NCI-H2171 treated with DMSO at 0.1 percent for 48 hours (cell line): ENCODE results near the gene ARRB1.
"Not testable (repeated sequence)": the region's sequence is repeated elsewhere in the genome, so short reads cannot be mapped to it uniquely, and the experiment has no call there.

Experiments used
- DNase-seq: peaks from one replicate; lab custom pipeline; 2025; lab: John Stamatoyannopoulos, UW

The ARRB1 gene

DNA sequence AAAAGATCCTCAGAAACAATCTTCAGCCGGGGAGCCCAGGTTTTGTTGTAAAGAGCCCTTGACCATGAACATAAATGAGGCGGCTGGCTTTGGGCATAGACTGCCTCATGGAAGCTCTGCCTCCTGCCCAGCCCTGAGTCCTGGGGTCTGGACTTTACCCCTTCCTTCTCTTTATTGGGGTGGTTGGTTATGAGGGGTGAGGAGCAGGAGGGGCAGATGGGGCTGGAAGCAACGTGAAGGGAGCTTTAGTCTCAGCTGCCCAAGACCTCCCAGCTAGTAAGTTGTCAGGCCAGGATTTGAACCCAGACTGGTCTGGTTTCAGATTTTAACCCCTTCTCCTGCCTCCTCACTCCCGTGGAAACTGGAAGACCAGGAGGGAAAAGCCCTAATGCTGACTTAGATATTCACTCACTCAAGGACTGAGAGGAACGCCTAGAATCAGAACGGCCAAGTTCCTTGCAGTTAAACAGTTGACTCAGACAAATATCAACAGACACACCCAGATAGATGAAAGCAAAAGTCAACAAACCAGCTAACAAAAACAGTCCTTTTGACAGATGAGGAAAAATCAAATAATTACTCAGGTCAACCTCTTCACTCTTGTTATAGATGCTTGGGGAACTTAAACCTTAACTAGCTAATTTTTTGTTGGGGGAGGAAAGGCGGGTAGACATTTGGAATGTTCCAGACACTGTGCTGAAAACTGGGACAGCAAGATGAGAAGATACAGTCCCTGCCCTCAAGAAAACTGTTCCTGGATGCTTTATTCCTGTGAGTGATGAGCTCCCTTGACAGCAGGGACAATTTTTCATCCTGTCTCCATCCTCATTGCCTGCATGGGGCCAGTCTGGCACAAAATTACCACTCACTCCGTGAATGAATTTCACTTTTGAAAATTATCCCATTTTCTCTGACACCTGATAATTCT is 20.8 kb upstream of the ARRB1 start:
- DNase-seq, result no peak

DNA sequence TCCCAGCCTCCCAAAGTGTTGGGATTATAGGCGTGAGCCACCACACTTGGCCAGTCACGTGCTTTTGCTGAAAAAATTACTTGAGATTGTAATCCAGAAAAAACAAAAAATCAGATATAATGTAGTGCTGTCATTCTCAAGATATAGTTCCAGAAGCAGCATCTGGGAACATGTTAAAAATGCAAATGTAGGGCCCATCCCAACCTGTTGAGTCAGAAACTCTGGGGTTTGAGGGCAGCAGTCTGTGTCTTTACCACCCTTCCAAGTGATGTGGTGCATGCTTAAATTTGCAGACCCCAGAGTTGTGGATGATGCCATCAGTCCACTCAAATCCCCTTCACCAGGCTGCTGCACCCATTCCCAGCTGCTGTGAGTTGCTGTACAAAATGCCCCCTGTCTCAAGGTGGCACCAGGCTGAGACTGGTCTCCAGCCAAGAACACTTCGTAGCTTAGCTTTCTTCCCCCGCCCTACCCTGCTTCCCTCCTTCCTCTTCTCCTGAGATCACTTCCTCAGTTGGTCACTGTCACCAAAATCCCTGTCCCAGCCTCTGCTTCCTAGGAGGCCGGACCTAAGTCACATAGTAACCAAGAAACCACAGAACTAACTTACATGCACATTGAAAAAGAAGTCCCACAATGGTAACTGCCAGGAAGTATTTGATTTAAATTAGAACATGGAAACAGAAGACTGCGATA is 18.2 kb upstream of the ARRB1 start:
- no peak for DNase-seq

DNA sequence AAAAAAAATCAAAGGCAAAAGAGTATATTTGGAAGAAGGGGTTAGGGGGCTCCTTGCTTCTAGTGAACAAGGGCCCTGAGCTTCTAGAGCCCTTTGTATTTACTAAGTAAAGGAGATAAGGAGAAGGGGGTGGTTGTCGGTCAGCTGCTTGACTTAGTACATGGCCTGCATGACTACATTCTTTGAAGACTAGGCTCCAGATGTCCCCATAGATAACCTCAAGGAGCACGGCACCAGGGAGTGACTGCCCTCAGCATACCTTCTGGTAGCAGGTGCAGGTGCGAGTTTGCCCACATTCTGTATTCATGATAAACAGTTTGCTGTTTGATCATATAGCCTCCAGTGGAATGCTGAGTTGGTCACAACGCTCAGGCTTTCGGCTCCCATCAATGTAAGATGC is 15.4 kb upstream of the ARRB1 start:
- DNase-seq, result not testable (repeated sequence)

DNA sequence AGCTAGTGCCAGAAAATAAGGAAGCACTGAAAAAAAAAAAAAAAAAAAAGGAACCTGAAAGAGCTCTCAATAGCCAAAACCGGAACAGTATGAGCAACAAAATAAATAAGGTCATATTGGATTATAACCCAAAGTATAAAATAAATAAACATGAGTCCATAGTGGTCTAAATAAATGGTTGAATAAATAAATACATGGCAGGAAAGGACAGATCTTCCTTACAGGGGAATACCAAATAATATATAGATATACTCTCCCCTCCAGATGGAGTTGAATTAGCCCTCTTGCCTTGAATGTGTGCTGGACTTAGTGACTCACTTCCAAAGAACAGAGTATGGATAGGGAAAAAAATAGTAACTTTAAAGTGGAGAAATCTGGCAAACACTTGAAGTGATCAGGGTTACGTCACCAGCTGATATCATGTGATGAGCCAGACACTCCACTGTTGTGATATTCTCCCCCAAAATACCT is 14.3 kb upstream of the ARRB1 start:
- DNase-seq, result no peak

DNA sequence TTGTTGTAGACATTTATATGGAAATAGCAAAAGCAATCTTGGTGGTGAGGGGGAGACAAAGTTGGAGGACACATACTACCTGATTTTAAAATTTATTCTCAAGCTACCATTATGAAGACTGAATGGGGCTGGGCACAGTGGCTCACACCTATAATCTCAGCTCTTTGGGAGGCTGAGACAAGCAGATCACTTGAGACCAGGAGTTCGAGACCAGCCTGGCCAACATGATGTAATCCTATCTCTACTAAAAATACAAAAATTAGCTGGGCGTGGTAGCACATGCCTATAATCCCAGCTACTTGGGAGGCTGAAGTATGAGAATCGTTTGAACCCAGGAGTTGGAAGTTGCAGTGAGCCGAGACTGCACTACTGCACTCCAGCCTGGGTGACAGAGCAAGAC is 10.8 kb upstream of the ARRB1 start:
- not testable (repeated sequence) for DNase-seq

DNA sequence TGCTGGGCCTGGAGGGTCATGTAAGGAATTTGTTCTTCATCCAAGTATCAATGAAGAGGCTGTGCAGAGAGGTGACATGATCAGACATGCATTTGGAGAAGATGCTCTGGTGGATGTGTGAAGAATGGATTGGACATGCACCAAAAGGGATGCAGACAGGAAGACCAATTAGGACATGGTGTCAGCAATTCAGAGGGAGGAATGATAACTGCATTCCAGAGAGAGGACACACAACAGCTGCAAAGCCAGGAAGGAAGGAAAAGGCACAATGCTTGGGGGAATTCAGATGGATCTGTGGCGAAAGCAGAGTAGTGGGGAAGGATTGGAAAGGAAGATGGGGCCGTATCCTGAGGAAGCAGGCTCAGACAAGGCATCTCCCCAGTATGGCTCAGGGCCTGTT is 5.2 kb upstream of the ARRB1 start:
- DNase-seq, result no peak

DNA sequence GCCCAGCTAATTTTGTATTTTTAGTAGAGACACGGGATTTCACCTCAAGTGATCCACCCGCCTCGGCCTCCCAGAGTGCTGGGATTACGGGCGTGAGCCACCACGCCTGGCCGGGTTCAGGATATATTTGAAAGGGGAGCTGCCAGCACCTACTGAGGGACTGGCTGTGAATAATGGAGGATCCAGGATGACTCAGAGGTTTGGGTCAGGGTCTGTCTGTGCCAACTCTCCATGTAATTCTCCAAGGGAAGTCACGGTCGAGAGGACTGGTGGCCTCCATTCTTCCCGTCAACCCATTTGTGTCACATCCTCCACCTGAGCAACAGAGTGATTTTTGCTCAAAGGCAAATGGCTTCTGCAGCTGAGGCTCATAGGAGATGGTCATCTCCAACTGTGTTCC is 3.6 kb upstream of the ARRB1 start:
- no peak for DNase-seq

DNA sequence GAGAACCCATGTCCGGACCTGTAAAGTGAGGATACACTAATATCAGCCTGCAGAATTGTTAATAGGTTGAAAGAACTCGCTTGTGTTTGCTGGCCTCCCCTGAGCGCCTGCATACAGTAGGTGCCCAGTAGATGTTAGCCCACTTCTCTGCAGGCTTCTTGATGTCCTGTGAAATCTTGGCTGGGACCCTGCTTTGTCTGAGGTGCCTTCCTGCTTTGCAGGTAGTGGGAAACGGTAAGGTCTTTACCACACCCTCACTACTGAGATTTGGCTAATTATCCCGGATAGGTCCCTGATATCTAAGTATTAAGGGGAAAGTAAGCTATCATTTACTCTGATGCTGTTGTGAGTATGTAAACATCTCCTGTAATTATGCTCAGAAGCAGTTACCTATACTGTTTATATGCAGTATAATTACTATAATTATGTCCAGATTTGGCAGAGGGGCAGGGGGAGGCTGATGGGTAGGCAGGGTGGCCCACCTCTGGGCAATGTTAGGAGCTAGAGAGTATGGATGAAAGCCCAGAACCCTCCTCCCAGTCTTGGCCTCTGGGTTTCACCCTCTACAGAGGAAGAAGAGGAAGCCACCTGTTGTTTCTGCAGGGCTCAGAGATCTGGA is 1.2 kb upstream of the ARRB1 start:
- DNase-seq, result no peak

DNA sequence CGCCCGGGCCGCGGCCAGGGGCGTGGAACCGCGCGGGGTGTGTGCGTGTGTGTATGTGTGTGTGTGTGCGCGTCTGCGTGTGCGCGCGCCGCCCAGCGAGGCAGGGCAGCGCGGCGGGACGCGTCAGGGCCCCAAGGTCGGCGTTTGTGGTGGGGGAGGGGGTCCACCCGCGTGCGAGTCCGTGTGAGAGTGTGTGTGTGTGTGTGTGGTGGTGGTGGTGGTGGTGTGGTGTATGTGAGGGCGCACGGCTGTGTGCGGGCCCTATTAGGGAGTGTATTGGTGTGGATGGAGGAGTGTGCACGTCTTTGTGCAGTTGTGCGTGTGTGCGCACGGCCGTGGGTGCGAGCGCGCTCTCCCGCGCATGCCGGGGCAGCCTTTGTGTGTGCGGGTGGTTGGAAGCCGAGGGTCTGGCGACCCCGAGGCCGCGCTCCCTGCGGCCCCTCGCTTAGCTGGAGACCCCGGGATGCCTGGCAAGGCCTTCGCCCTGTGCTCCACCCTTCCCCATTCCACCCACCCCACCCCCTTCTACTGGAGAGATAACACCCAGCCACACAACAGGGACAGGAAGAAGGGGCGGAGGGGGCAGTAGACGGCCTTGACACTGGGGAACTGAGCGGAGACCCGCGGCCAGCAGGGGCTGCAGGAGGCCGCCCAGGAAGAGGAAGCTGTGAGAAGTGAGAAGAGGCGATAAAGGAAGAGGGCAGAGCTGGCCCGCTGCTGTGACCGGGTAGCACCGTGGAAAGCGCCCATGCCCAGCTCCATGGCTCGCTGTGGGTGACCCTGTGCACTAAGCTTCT is 528 bp upstream of the ARRB1 start:
- no peak for DNase-seq

DNA sequence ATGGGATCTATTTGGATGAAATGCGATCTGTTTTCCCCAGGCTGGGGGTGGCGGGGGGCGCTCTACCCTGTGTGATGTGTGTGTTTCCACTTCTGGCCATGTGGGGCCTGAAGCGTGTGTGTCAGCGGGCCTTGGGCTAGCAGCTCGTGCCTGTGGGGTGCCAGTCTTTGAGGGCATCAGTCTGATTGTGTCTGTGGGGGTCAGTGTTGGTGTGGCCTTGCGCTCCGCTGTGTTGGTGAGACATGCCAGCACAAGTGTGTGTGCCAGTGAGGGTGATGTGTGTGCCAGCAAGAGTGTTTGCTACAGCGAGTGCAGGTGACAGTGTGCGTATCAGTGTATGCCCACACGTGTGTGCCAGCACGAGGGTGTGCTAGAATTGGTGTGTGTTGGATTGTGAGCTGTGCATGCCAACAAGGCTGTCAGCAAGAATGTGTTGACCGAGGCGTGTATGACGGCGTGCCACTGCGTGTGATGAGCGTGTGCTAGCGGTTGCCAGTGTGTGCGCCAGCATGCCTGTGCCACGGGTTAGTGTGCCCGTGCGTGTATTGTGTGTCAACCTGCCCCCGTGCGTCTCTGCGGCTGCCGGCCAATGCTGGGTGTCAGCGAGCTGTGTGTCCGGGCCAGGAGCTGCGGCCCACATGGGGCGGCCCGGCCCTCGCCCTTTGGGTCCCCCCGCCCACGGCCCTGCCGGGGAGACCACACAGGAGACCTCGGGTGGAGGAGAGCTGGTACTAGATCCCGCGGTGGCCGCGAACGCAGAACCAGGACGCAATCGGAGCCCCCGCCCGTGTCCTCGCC is 519 bp downstream of the ARRB1 start:
- DNase-seq, result peak; percentile 18

DNA sequence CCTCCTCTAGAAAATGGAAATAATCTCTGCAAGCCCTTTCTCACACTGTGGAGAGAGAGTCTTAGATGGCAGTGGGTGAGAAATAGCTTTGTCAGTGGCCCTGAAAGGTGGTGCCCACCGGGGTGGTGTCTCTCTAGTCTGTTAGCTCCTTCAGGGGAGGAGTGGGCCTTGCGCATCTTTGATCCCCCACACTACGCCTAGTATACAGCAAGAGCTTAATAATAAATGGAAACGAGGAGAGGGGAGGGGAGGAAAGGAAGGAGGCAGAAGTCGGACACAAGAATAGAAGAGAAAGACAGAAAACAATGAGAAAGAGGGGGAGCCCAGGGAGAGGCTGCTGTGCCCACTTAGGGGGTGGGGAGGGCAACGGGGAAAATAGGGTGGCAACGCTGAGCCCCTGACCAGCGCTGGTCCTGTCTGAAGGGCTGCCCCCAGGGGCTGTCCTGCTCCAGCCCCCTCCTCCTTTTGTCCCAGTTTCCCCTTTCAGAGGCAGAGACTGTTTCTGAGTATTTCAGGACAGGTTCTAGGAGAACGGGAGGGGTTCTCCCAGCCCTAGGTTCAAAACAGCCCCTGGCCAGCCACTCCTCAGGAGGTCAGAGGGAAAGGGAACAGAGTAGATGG is 1.2 kb downstream of the ARRB1 start:
- no peak for DNase-seq

DNA sequence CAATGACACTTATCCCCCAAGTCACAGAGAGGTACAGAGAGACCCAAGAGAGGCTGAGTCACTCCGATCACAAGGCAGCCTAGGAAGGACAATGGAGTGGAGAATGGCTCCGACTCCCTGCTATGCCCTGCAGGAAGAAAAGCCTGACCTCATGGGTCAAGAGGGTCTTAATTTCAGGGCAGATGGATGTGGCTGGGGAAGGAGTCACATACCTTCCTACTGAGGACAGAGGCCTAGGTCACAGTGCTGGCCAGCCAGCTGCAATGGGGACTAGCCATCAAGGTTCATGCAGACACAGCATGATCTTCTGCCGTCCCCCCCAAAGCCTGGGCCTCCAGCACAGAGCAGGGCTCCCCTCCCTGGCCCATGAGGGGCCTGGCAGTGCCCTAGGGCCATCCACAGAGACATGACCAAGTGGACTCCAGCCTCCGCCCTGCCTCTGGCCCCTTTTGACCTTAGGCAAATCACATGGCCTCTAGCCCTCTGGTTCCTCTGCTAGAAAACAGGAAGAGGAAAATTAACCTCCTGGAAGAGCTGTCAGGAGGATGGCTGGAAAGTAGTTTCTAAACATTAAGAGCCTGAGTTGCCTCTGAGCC is 1.8 kb downstream of the ARRB1 start:
- DNase-seq, result no peak

DNA sequence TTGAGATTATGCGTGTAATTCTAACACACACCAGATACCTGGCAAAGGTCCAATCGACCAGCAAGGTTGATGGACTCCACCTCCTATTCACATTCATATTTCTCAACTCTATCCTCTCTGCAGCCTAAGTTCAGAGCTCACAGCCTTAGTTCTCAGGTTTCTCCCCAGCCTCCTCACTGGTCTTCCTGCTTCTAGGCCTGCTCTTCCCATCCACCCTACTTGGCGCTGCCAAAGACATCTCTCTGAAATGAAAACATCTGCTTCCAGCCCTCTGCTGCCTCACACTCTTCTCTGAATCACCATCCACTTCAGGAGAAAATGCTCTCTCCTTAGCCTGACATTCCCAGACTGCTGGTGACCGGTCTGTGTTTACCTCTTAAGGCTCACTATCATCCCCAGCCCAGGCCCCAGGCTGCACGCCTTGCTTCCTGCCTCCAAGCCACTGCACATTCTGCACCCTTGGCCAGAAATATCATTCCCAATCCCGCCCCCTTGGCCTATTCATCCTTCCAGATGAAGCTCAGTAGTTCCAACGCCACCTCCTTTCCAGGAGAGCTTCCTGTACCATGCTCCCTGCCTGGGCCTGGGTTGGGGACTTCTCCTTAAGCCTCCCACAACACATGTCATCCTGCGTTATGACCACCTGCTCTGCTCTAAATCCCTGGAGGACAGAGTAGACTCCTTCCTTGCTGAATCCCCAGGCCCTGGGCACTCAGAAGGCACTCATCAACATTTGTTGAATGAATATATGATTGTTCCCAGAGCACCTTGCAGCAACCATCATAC is 3.5 kb downstream of the ARRB1 start:
- peak; percentile 7 for DNase-seq

DNA sequence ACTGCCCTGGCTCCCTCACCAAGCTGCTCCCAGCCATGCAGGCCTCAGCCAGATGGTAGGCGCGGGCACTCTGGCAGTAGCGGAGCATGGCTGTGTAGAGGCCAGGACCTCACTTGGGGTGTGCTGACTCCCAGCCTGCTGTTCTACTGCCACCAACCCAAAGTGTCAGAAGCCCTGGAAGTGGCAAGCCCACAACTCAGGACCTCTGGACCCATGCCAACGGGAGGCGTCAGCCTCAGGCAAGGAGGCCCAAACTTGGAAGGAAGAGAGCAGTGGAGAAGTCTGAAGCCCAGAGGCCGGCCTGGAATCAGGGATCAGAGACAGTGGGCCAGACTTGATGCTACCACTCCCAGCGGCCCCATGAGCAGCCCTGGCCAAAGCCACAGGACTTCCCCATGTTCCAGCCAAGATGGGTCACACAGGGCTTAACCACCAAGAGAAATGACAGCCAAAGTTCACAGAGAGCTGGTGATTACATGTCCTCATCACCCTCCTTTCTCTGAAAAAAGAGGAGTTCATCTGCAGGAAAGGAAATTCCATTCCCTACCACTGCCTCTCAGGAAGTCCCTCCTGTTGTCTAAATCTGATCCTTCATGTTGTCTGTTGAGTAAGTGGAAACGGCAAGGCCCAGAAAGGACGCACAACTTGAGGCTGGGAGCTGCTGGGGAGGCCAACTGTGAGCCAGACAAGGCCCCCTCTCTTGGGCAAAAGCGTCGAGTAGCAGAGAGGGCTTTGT is 4.4 kb downstream of the ARRB1 start:
- DNase-seq, result no peak

DNA sequence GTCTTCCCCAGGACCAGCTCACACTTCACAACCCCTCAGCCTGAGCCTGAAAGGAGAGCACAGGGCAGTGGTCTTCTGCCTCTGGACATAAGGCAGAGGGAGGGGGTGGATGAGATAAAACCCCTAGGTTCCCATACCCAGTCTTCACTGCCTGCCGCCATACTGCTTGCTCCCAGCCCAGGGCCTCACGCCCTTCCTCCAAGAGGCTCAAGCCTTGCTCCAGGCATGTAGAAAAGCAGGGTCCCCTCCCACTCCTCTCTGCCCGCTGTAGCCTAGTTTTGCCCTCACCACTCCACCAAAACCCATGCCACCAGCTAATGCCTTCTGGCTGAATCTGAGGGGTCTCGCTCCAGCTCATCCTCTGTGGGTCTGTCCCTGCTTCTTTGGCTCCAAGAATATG is 5.2 kb downstream of the ARRB1 start:
- DNase-seq, result no peak

DNA sequence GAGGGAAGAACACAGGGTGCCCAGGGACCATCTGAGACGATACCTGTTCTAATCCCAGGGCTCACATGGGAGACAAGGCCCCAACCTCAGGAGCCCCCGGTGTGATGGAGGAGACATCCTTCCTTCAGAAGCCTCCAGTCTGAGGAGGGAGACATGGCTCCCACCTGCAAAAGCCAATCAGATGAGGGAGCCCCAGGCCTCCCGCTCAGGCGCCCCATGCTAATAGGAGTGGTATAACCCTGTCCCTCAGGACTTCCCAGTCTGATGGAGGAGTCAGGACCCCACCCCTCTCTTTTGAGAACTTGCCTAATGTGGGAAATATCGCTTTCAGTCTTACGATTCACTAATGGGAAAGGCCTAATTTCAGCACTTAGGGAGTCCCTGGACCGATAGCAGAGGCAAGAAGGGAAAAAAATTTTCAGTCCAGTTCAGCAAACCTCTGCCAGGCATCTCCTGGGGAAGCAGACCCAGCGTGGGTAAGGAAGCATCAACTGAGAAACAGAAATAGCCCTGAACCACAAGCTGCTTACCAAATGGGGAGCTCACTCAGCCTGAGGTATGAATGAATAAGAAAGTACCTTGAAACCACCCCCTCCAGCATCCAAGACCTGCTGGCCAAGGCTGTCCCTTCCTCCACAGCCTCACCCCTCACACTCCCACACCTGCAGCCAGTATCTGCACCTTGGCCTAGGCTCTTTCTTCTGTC is 5.9 kb downstream of the ARRB1 start:
- DNase-seq, result no peak

DNA sequence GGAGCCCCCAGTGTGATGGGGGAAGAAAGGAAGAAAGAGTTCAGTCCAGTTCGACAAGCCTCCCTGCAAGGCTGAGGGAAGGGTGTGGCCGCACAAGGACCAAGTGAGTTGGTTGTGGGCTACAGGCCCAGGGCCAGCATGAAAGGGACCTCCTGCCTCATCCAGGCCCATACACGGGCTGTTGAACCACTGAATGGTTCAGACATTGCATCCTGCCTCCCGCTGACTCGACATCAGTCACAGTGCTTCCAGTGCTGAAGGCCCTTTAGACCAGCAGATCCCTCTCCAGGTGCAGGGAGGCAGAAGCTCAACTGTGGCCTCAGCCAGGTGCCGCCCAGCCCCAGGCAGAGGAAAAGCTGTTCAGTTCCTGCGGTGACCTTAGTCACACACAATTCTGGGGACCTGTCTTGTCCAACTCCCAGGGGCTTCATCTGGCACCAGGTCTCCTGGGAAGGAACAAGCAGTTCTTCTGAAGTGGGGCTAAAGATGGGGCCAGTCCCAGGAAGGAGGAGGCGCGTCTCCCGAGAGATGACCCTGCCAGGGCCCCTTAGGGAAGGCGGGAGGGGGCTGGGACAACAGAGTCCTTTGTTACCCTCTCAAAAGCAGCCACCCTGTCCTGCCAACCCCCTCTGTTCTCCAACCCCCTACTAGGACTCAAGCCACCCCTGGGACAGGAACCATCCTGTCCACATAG is 6.6 kb downstream of the ARRB1 start:
- DNase-seq, result no peak

DNA sequence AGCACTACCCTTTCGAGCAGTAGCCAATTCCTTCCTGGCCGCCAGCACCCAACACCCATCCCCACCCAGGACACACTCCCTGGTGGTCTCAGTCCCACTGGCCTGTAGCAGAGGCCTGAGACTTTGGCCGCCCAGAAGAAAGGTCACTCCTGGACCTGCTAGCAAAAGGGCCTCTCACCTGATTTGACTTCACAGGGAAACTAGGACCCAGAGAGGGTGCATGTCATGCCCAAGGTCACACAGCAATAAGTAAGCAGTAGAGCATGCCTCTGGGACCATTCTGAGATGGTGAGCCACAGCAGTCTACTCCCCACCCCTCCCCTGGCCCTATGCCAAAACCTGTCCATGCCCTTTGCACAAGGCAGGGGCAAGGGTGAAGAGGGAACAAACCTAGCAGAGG is 7.3 kb downstream of the ARRB1 start:
- DNase-seq, result no peak
